ENCODE data around the gene NPB.

NPB gene

DNA sequence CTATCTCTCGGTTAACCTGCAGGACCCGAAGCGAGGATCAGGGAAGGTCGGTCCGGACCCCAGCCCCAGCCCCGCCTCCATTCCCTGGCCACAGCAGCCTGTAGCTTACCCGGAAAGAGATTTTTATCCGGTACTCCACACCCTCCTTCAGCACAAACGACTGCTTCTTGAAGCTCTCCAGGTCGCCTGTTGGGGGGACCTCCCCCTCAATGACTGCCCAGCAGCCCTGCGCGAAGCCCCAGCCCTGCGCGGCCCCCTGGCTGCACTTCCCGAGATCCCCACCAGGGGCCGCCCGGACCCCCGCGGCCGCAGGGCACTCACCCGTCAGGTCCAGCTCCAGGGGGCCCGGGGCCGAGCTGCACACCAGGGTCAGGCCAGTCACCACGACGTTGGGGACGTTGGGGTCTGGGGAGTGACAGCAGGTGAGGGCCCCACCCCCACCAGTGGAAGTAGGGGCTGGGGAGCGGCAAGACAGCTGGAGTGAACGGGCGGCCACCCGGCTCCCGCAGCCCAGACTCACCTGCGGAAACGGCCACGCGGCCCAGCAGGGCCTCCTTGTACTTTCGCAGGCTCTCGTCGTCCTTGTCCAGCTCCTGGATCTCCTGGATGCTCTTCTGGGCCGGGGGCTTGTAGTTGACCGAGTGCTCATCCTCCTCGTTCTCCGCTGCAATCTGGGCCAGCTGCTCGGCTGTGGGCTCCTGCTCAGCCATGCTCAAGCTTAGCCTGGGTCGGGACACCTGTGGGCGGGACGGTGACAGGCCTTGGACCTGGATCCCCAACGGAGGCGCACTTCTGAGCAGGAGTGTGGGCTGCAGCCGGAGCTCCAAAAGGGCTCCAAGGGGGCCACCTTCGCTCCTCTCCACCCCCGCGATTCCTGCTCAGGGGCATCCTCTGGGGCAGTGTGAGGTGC, 32.6 kb upstream of the NPB start:
- no peak for DNase-seq (ENCODE audit: low read depth, low spot score)

- DNase-seq (ENCODE audit: low read depth, low spot score) = no peak
Measured at GRCh38 chr17:81870131-81870980, 31.7 kb upstream of the NPB start.

GRCh38 chr17:81870981-81871386, 31.1 kb upstream of the NPB start, which contains the start of gene ARHGDIA:
ARHGDIA (minus strand) TSS chr17:81871337; CDS start chr17:81869930, 1,407 bp downstream.
- no peak for DNase-seq (ENCODE audit: low read depth, low spot score)

- DNase-seq (ENCODE audit: low read depth, low spot score) = no peak
Measured at GRCh38 chr17:81871387-81872230, 30.4 kb upstream of the NPB start.

DNA sequence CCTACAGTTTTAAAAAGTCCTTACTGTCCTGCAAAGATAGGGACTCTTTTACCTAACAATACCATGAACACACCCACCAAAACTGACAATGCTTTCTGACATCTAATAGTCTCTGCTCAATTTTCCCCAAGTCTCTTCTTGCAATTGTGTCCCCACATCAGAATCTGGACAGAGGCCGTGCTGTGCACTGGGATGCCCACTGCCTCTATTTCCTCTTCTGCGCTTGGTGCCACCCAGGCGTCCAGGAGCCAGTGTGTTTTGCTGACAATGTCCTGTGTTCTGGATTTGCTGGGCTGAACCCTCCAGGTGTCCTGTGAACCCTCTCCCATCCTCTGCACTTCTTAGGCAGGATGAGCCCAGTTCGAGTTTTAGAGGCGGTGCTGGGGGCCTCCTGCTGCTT, 24.5 kb upstream of the NPB start:
- no peak for DNase-seq (ENCODE audit: low read depth, low spot score)

DNA sequence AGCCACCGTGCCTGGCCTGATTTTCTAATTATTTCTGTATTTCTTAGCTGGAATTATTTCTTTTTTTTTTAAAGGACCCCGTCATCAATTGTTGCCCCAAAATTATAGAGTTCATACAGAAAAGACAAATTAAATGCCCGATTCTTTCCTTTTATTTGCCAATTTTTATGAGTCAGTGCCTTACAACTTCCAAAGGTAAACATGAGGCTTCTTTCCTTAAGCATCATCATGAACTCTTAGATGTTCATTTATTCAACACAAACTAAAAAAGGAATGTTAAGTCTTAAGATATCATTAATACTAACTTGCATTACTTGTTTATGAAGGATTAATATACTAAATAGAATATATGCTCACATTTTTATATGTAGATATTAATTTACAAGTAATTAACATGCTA, 23.7 kb upstream of the NPB start:
- no peak for DNase-seq (ENCODE audit: low read depth, low spot score)

DNA sequence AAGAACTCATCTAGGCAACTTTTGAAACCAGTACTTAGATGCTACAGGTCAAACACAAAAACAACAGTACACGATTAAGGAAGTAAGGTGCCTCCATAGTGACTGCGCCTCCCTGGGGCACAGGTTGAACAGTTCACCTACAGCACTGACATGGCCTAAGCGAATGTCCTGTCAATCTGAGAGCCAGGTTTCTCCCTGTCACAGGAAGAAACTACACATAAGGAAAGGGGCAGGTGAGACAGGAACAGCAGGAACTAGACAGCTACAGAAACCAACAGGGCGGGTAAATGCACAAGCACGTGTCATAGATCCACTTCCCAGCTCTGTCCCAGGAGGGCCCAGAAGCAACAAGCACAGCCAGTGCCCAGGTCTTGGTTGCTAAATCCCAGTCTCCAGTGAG, 22.9 kb upstream of the NPB start:
- DNase-seq (ENCODE audit: low read depth, low spot score) = no peak

- DNase-seq (ENCODE audit: low read depth, low spot score) = no peak
Measured at GRCh38 chr17:81884520-81884919, 17.5 kb upstream of the NPB start.

GRCh38 chr17:81884968-81885367, 17.1 kb upstream of the NPB start:
- DNase-seq (ENCODE audit: low read depth, low spot score) = no peak

GRCh38 chr17:81885454-81885853, 16.6 kb upstream of the NPB start:
- no peak for DNase-seq (ENCODE audit: low read depth, low spot score)

DNA sequence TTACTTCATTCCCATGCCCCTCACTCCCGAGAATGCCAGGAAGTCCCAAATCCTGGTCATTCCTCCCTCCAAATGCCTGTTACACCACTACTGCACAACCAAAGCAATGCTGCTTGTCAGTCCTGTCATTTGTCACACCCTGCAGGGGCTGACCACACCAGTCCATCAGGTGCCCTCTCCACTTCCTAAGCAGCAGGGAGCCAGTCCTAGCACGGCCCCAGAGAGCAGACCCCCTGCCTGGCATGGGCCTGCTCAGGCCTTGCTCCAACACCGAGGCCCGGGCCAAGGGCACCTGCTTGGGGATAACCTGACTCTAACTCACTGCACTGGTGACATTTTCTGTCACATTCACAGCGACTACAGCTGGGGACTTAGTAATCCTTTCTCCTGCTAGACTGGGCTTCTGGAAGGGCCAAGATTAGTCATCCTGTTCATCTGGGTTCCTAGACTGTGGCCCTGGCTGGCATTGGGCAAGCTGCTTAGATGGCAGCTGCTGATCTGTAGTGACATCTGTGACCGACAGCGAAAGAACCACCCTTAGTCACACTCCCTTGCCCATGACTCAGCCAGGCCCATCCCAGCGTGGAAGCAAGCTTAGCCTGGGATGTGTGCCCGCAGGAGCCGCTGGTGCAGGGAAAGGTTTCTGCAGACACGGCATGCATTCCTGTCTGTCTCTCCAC, 16.0 kb upstream of the NPB start:
- DNase-seq (ENCODE audit: low read depth, low spot score) = no peak

GRCh38 chr17:81888105-81888987, 13.7 kb upstream of the NPB start:
- DNase-seq (ENCODE audit: low read depth, low spot score) = no peak

DNA sequence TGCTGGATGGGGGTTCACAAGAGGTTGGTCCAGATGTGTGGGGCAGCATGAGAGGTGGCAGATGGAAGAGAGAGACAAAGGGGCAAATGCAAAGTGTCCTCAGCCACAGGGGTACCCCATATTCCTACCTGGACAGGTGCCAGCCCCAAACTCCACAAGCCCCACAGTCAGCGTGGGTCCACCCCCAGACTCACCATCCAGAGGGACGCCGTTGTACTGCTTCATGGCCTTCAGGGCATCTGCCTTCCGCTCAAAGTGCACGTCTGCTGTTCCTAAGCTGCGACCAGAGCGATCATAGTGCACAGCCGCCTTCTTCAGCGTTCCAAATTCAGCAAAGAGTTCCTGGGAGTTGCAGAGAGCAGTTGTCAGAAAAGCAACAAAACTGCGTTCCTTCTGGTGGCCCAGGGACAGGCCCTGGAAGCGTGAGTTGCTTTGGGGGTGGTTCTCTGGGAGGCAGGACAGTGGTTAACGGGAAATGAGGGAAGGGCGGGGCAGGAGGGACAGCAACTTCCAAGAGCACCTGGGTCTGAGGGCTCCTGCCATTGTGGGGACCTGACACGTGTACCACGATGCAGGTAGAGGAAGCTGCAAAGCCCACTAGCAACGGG, 12.9 kb upstream of the NPB start:
- DNase-seq (ENCODE audit: low read depth, low spot score) = no peak

DNA sequence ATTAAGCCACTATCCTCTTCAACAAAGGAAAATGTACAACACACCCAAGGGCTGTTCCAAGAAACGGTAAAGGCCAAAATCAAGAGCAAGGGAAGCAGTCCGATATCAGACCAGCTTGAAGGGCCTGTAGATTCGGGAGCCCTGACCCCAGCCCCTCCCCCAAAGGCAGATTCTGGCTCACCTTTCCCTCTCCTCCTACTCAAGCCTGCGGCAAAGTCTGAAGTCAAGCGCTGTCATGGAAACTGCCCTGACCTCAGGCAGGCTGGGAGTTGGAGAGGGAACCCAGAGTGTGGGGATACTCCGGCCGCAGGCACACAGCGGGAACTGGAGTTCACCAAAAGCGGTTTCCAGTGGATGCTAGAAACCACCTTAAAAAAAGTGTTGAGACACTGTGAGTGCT, 12.4 kb upstream of the NPB start:
- DNase-seq (ENCODE audit: low read depth, low spot score) = no peak

- no peak for DNase-seq (ENCODE audit: low read depth, low spot score)
Measured at GRCh38 chr17:81890447-81891302, 11.4 kb upstream of the NPB start.

GRCh38 chr17:81891303-81891552, 10.8 kb upstream of the NPB start:
- no peak for DNase-seq (ENCODE audit: low read depth, low spot score)

DNA sequence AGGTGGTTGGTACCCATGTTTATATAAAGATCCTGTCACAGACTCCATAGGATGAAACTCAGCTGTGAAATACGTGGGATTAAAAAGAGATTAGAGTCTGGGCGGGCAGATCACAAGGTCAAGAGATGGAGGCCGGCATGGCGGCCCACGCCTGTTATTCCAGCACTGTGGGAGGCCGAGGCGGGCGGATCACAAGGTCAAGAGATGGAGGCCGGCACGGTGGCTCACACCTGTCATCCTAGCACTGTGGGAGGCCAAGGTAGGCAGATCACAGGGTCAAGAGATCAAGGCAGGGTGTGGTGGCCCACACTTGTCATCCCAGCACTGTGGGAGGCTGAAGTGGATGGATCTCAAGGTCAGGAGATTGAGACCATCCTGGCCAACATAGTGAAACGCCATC, 6.6 kb upstream of the NPB start:
- DNase-seq (ENCODE audit: low read depth, low spot score) = no peak

DNA sequence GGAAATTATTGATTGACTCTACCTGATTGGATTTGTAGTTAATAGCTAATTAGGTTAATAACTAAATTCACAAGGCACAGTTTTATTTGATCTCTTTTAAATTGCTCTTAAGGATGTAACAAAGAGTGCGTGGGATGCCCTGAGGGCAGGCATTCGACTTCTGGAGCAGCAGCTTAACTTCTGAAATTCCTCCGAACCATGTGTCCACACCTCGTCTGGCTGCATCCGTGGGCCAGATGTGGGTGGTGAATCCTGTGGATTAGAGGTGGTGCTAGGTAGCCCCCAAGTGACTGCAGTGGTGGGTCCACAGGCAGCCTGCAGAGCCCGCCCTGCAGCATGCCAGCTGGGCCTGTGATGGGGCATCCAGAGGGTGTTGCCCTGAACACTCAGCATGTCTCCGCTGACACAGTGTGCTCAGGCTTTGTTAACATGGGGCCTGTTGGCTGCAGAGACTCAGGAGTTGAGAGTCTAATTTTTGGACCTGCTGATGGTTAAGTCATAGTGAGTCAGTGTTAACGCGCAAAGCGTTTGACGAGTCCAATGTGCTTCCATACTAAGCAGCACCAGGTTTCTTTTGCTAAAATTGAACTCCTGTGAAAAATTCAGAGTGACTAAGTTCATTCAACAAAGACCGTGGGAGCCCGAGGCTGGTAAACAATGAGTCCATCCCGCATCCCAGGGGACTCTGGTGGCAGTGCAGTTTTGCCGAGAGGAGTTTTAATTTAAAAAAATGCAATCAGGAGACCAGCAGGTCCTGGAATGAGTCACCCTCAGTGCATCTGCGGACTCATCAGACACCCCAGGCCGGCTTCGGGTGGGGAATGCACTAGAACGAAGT, 3.8 kb upstream of the NPB start:
- DNase-seq (ENCODE audit: low read depth, low spot score) = no peak
